HepG2 (cell line): ENCODE measurements around the gene BORCS5. TPM values are rescaled to one million over a fixed set of nuclear protein-coding genes. Genes with fewer than 3 reads are reported as not detected.

Experiments
- ATAC-seq: fragments of 200-7000 bp; cut with Tn5 transposase; 3 replicates; pipeline ENCODE4 v1.9.1; 2020; ENCODE audit warnings: mild to moderate bottlenecking, moderate library complexity
- BruUV-seq: library from RNA; stranded (reverse); fragments of 400-500 nt; replicated peaks from 2 replicates; lab custom pipeline; 2021; lab: Mats Ljungman, UMichigan
- CTCF ChIA-PET: fragments of 300-600 bp; formaldehyde crosslinking; extraction: SDS; loops from one replicate; lab custom pipeline; 2021; ENCODE audit warnings: low total read pairs, inconsistent platforms, low intra/inter-chr PET ratio; lab: Yijun Ruan, JAX
- POLR2A ChIA-PET: fragments of 350-600 bp; sonication (Branson Sonifier 250); formaldehyde crosslinking; loops from one replicate; lab custom pipeline; 2020; ENCODE audit warnings: antibody characterized with exemption, inconsistent platforms; lab: Yijun Ruan, JAX
- DNase-seq: peaks from one replicate; pipeline ENCODE4 v3.0.0-alpha.2; 2015; ENCODE audit warnings: low spot score
- FAIRE-seq: peaks from 3 replicates; lab custom pipeline; 2011; peaks lifted over from hg19 to GRCh38; lab: Jason Lieb, UNC
- H2AFZ ChIP-seq: one replicate; pipeline ENCODE4 v1.6.1; 2011; ENCODE audit warnings: low read length, inconsistent platforms
- H3K27ac ChIP-seq: fragments of 300-600 bp; 3 replicates; pipeline ENCODE4 v1.8.0; 2011; ENCODE audit warnings: mixed run types, mild to moderate bottlenecking, mixed read lengths, low read length, inconsistent platforms; ENCODE audit not compliant: insufficient read depth; ENCODE audit errors: extremely low read length
- H3K27me3 ChIP-seq, 2 experiments: fragments of 200-600 bp in 1 of 2; 2 replicates in 1 of 2; 3 replicates in 1 of 2; pipeline versions ENCODE4 v1.6.0 to v1.8.0; 2011; ENCODE audit warnings: low read length in 2 of 2, mild to moderate bottlenecking in 2 of 2, moderate library complexity in 2 of 2, inconsistent platforms in 1 of 2; ENCODE audit not compliant: insufficient read depth in 2 of 2, control insufficient read depth in 1 of 2
- H3K36me3 ChIP-seq, 2 experiments: fragments of 200-600 bp in 1 of 2; replicated peaks in 1 of 2; 2 replicates in 1 of 2; 3 replicates in 1 of 2; pipeline versions ENCODE4 v1.5.1 to v1.8.0; 2011; ENCODE audit warnings: low read length in 2 of 2, inconsistent platforms in 1 of 2; ENCODE audit not compliant: insufficient read depth in 2 of 2, control insufficient read depth in 1 of 2
- H3K4me1 ChIP-seq: 2 replicates; pipeline ENCODE4 v1.5.1; 2012; ENCODE audit warnings: low read length, inconsistent platforms; ENCODE audit not compliant: insufficient read depth
- H3K4me2 ChIP-seq: 2 replicates; pipeline ENCODE4 v1.6.0; 2011; ENCODE audit warnings: low read depth, low read length, inconsistent platforms
- H3K4me3 ChIP-seq, 3 experiments: fragments of 200-600 bp in 1 of 3; sonication (generic), shearing (Covaris generic) in 1 of 3; replicated peaks in 1 of 3; 2 replicates each; pipeline ENCODE4 v1.5.1; 2011 to 2016; ENCODE audit warnings: low read length in 3 of 3, inconsistent platforms in 2 of 3, low read depth in 2 of 3, mild to moderate bottlenecking in 2 of 3, control low read depth in 1 of 3, mixed read lengths in 1 of 3; ENCODE audit not compliant: insufficient read depth in 1 of 3
- H3K79me2 ChIP-seq: one replicate; pipeline ENCODE4 v1.6.1; 2011; ENCODE audit warnings: low read length, inconsistent platforms; ENCODE audit not compliant: insufficient read depth
- H3K9ac ChIP-seq: 2 replicates; pipeline ENCODE4 v1.6.0; 2011; ENCODE audit warnings: mild to moderate bottlenecking, low read depth, low read length, inconsistent platforms; ENCODE audit not compliant: insufficient read depth
- H3K9me3 ChIP-seq: 2 replicates; pipeline ENCODE4 v1.5.1; 2012; ENCODE audit warnings: mild to moderate bottlenecking, low read length
- H4K20me1 ChIP-seq: 2 replicates; pipeline ENCODE4 v1.6.0; 2011; ENCODE audit warnings: inconsistent platforms, mild to moderate bottlenecking, low read length, moderate library complexity; ENCODE audit not compliant: insufficient read depth
- ATRX ChIP-seq: sonication (generic); formaldehyde crosslinking; IDR thresholded peaks from 2 replicates; pipeline ENCODE4 v1.4.0; 2020; ENCODE audit warnings: missing genetic modification reagents, borderline replicate concordance
- FOSL1 ChIP-seq: sonication (generic); formaldehyde crosslinking; IDR thresholded peaks from 2 replicates; pipeline ENCODE4 v1.9.0; 2021; ENCODE audit warnings: missing genetic modification reagents, borderline replicate concordance
- GMEB2 ChIP-seq: IDR thresholded peaks from 2 replicates; pipeline ENCODE4 v1.6.1; 2016; ENCODE audit warnings: missing biosample characterization, missing genetic modification reagents, low read depth
- IRF2 ChIP-seq: IDR thresholded peaks from 2 replicates; pipeline ENCODE4 v1.6.1; 2018; ENCODE audit warnings: missing genetic modification reagents, missing compliant biosample characterization
- MAX ChIP-seq: IDR thresholded peaks from 2 replicates; pipeline ENCODE4 v1.6.1; 2012; ENCODE audit warnings: inconsistent platforms
- MEF2D ChIP-seq: sonication (generic); formaldehyde crosslinking; IDR thresholded peaks from 2 replicates; pipeline ENCODE4 v1.5.1; 2020; ENCODE audit warnings: mild to moderate bottlenecking, missing genetic modification reagents
- NRL ChIP-seq: sonication (generic); formaldehyde crosslinking; IDR thresholded peaks from 2 replicates; pipeline ENCODE4 v1.5.0; 2020; ENCODE audit warnings: missing genetic modification reagents, mild to moderate bottlenecking, moderate library complexity, borderline replicate concordance
- PBX3 ChIP-seq: sonication (generic); formaldehyde crosslinking; IDR thresholded peaks from 2 replicates; pipeline ENCODE4 v1.8.1; 2023; ENCODE audit warnings: missing genetic modification reagents, inconsistent platforms, borderline replicate concordance
- POLR2G ChIP-seq: fragments of 200-400 bp; formaldehyde crosslinking; IDR thresholded peaks from 2 replicates; pipeline ENCODE4 v1.6.1; 2018; ENCODE audit warnings: mild to moderate bottlenecking, low read depth, low read length, moderate library complexity
- SSRP1 ChIP-seq: IDR thresholded peaks from 2 replicates; pipeline ENCODE4 v1.6.1; 2016; ENCODE audit warnings: control low read depth
- ZNF33A ChIP-seq: sonication (generic); formaldehyde crosslinking; IDR thresholded peaks from 2 replicates; pipeline ENCODE4 v1.5.1; 2020; ENCODE audit warnings: missing genetic modification reagents, mild to moderate bottlenecking, moderate library complexity, borderline replicate concordance
- ZNF407 ChIP-seq: sonication (generic); formaldehyde crosslinking; IDR thresholded peaks from one replicate; pipeline ENCODE4 v1.5.1; 2020; ENCODE audit warnings: mild to moderate bottlenecking, missing genetic modification reagents; ENCODE audit errors: not compliant biosample characterization
- ZSCAN25 ChIP-seq: sonication (generic); formaldehyde crosslinking; IDR thresholded peaks from 2 replicates; pipeline ENCODE4 v1.8.0; 2022; ENCODE audit warnings: mild to moderate bottlenecking, missing genetic modification reagents
- WGBS: methylation state at CpG from one replicate; pipeline ENCODE4 v1.1.6; 2017; ENCODE audit warnings: low lambda C conversion rate; 5-methylcytosine and 5-hydroxymethylcytosine counted together
- in situ Hi-C: cut with HindIII; loops from 2 replicates; pipeline ENCODE4 v1.10.0; 2017; ENCODE audit warnings: low pct_unique_long_range_greater_than_20kb; ENCODE audit not compliant: extremely low pct_ligation_motif_present
- intact Hi-C: fragments of 100-400 bp; cut with micrococcal nuclease; formaldehyde crosslinking; loops from one replicate; pipeline ENCODE4 v1.10.0; 2022; ENCODE audit not compliant: unreplicated experiment
- polyA plus RNA-seq, 8 experiments: library from polyadenylated mRNA; depleted of rRNA in 3 of 8; stranded (reverse) in 7 of 8; unstranded in 1 of 8; fragments of >200 nt; fragmentation: Illumina TruSeq in 4 of 8; extraction: Trizol in 4 of 8; gene quantifications; 2 replicates each; pipeline versions ENCODE4 v1.2.1 to v1.2.3, GENCODE V29; 2011 to 2016; ENCODE audit warnings: low read depth in 4 of 8, missing spikeins in 1 of 8, mixed read lengths in 1 of 8; ENCODE audit not compliant: insufficient read depth in 1 of 8
- total RNA-seq, 5 experiments: library from RNA; depleted of rRNA; stranded (reverse); fragments of >200 nt; fragmentation: Illumina TruSeq; extraction: Trizol; gene quantifications; 2 replicates each; pipeline ENCODE4 v1.2.3, GENCODE V29; 2016; ENCODE audit warnings: low read depth in 1 of 5

BORCS5 gene
- total and polyA plus RNA-seq, 2 of the 13 experiments (the other 11 are each of a cell fraction or from before 2014, with no cell fraction given): 3.9 to 4.7 TPM

- H3K79me2 ChIP-seq: peaks cover 19% of the 10 kb centered on the region
- BruUV-seq: no TSS peak
- FAIRE-seq: no peak
- 0 out of 2 replicates have a peak overlapping the region, but pooled peaks have one; percentile 4 for H3K9ac ChIP-seq
- peaks cover 13 to 55% of the 10 kb centered on the region in 2 experiments for H3K36me3 ChIP-seq
- H2AFZ ChIP-seq: no peak overlapping the region
- ChIA-PET CTCF (no interaction called here), POLR2A (interaction anchor here (0.8 to 1.9 kb wide), 8 partner anchors 10 to 229 kb away, joined by 3 to 5 read pairs (median 4); partner anchors contain the start of gene DUSP16)
- intact Hi-C loops: loop anchor here (5.0 kb wide), 1 partner anchor 109 kb away; no protein-coding TSS in a partner anchor
- in situ Hi-C loops: no loop called here
- peak overlapping the region; percentile 70 for H3K27ac ChIP-seq
- no peaks in the 10 kb centered on the region for H4K20me1 ChIP-seq
- no peak overlapping the region for H3K4me2 ChIP-seq
- no peaks in the 10 kb centered on the region for H3K27me3 ChIP-seq
- no peaks in the 10 kb centered on the region for H3K9me3 ChIP-seq
- H3K4me1 ChIP-seq: peaks cover 53% of the 10 kb centered on the region
- 59% methylated on average over 6 of the region's 6 CpGs for WGBS
- ATAC-seq: peak; percentile 71
- DNase-seq: peak; percentile 39
- H3K4me3 ChIP-seq: no peak overlapping the region
- TF ChIP-seq ZNF407 (no peak), PBX3 (CRISPR knock-in tag) (no peak), ZSCAN25 (CRISPR knock-in tag) (no peak), ZNF33A (no peak), GMEB2 (no peak), MEF2D (CRISPR knock-in tag) (0 out of 2 replicates have a peak, but pooled peaks have one; percentile 23), FOSL1 (CRISPR knock-in tag) (no peak), ATRX (CRISPR knock-in tag) (no peak), MAX (peak; percentile 82), IRF2 (peak; percentile 13; the same call in 1 of the 2 replicates), POLR2G (no peak), SSRP1 (CRISPR knock-in tag) (no peak), NRL (CRISPR knock-in tag) (no peak)
These were observed 129.9 kb downstream of the BORCS5 start for GRCh38 chr12:12486661-12487240.
